Endothelial cell of umbilical vein (primary cell): Measurements from ENCODE around the gene OPCML. TPM values are rescaled to one million over a fixed set of nuclear protein-coding genes. Genes with fewer than 3 reads are reported as not detected.

ENCODE experiments used
- BruUV-seq: library from RNA; stranded (reverse); fragments of 400-500 nt; replicated peaks from 2 replicates; lab custom pipeline; 2021; lab: Mats Ljungman, UMichigan
- CTCF ChIA-PET: fragments of 300-600, 350-600 bp; sonication (Branson Sonifier 250); formaldehyde crosslinking; loops from one replicate; lab custom pipeline; 2021; ENCODE audit warnings: antibody characterized with exemption, inconsistent platforms; lab: Charles Lee
- POLR2A ChIA-PET: fragments of 300-600, 350-600 bp; sonication (Branson Sonifier 250); formaldehyde crosslinking; loops from one replicate; lab custom pipeline; 2021; ENCODE audit warnings: antibody characterized with exemption, inconsistent platforms; lab: Charles Lee
- DNase-seq: peaks from one replicate; pipeline ENCODE4 v3.0.0-alpha.2; 2011; ENCODE audit warnings: low read depth, low spot score
- FAIRE-seq: peaks from 2 replicates; lab custom pipeline; 2011; peaks lifted over from hg19 to GRCh38; lab: Jason Lieb, UNC
- H2AFZ ChIP-seq: 2 replicates; pipeline ENCODE4 v1.6.0; 2012; ENCODE audit warnings: low read depth, low read length, control low read depth, inconsistent platforms
- H3K27ac ChIP-seq: 2 replicates; pipeline ENCODE4 v1.5.1; 2011; ENCODE audit warnings: low read depth, mild to moderate bottlenecking, control low read depth, low read length, moderate library complexity; ENCODE audit not compliant: insufficient read depth
- H3K27me3 ChIP-seq, 2 experiments: 2 replicates each; pipeline versions ENCODE4 v1.6.0 to v1.6.1; 2011; ENCODE audit warnings: low read length in 2 of 2, mixed read lengths in 1 of 2; ENCODE audit not compliant: control insufficient read depth in 2 of 2, insufficient read depth in 2 of 2
- H3K36me3 ChIP-seq, 2 experiments: 2 replicates in 1 of 2; 3 replicates in 1 of 2; pipeline ENCODE4 v1.5.1; 2011; ENCODE audit warnings: low read length in 2 of 2, mild to moderate bottlenecking in 1 of 2, moderate library complexity in 1 of 2; ENCODE audit not compliant: control insufficient read depth in 2 of 2, insufficient read depth in 2 of 2; ENCODE audit errors: extremely low read depth in 1 of 2
- H3K4me1 ChIP-seq: 3 replicates; pipeline ENCODE4 v1.5.1; 2011; ENCODE audit warnings: mild to moderate bottlenecking, low read length; ENCODE audit not compliant: control insufficient read depth, insufficient read depth; ENCODE audit errors: extremely low read depth
- H3K4me2 ChIP-seq: 2 replicates; pipeline ENCODE4 v1.6.1; 2011; ENCODE audit warnings: low read length, control low read depth, mixed read lengths; ENCODE audit not compliant: insufficient read depth
- H3K4me3 ChIP-seq, 3 experiments: fragments of 200-600 bp in 1 of 3; sonication (generic), shearing (Covaris generic) in 1 of 3; replicated peaks in 1 of 3; 2 replicates each; pipeline ENCODE4 v1.5.1; 2011 to 2016; ENCODE audit warnings: control low read depth in 3 of 3, low read length in 3 of 3, mild to moderate bottlenecking in 2 of 3, inconsistent platforms in 1 of 3, low read depth in 1 of 3, moderate library complexity in 1 of 3; ENCODE audit not compliant: insufficient read depth in 1 of 3
- H3K79me2 ChIP-seq: 2 replicates; pipeline ENCODE4 v1.6.0; 2012; ENCODE audit warnings: low read length, inconsistent platforms; ENCODE audit not compliant: control insufficient read depth, insufficient read depth
- H3K9ac ChIP-seq: replicated peaks from 2 replicates; pipeline ENCODE3; 2011; ENCODE audit warnings: low read length, control low read depth; ENCODE audit not compliant: insufficient read depth; ENCODE audit errors: extremely low read depth
- H3K9me1 ChIP-seq: replicated peaks from 3 replicates; pipeline ENCODE4 v1.6.0; 2011; ENCODE audit warnings: mild to moderate bottlenecking, low read length; ENCODE audit not compliant: control insufficient read depth, insufficient read depth; ENCODE audit errors: extremely low read depth
- H3K9me3 ChIP-seq: replicated peaks from 2 replicates; pipeline ENCODE4 v1.5.1; 2012; ENCODE audit warnings: low read length, inconsistent platforms; ENCODE audit not compliant: control insufficient read depth, insufficient read depth
- H4K20me1 ChIP-seq: replicated peaks from 2 replicates; pipeline ENCODE3; 2011; ENCODE audit warnings: mild to moderate bottlenecking, low read length; ENCODE audit not compliant: control insufficient read depth, insufficient read depth; ENCODE audit errors: extremely low read depth
- EZH2 ChIP-seq: IDR thresholded peaks from 2 replicates; pipeline ENCODE4 v1.6.1; 2012; ENCODE audit warnings: borderline replicate concordance, low read depth, mild to moderate bottlenecking, moderate library complexity, low read length, inconsistent platforms; ENCODE audit not compliant: severe bottlenecking
- FOS ChIP-seq: IDR thresholded peaks from 2 replicates; pipeline ENCODE4 v1.6.1; 2011; ENCODE audit warnings: mild to moderate bottlenecking, low read length, moderate library complexity, borderline replicate concordance; ENCODE audit not compliant: insufficient read depth
- GATA2 ChIP-seq: IDR thresholded peaks from 2 replicates; pipeline ENCODE4 v1.7.0; 2011; ENCODE audit warnings: low read depth, mild to moderate bottlenecking, moderate library complexity, mixed read lengths, low read length; ENCODE audit not compliant: insufficient read length, insufficient read depth
- JUN ChIP-seq: IDR thresholded peaks from 2 replicates; pipeline ENCODE4 v1.6.1; 2011; ENCODE audit warnings: borderline replicate concordance, low read depth; ENCODE audit not compliant: insufficient read length, insufficient read depth
- MYC ChIP-seq: IDR thresholded peaks from one replicate; pipeline ENCODE4 v1.6.1; 2011; ENCODE audit warnings: mild to moderate bottlenecking, low read depth, low read length
- POLR2A ChIP-seq: IDR thresholded peaks from 2 replicates; pipeline ENCODE4 v1.6.1; 2012; ENCODE audit warnings: low read depth, mild to moderate bottlenecking, control low read depth, low read length
- POLR2AphosphoS5 ChIP-seq: IDR thresholded peaks from 2 replicates; pipeline ENCODE4 v1.6.1; 2012; ENCODE audit warnings: low read depth, mild to moderate bottlenecking, control low read depth, low read length, moderate library complexity; ENCODE audit not compliant: insufficient read depth
- dilution Hi-C: fragments of 300-500 bp; cut with MboI; formaldehyde crosslinking; loops from one replicate; pipeline ENCODE4 v1.15.0; 2019; ENCODE audit warnings: low sequenced_read_pairs; ENCODE audit not compliant: extremely low pct_ligation_motif_present
- intact Hi-C: fragments of 100-400 bp; cut with micrococcal nuclease; formaldehyde crosslinking; loops from one replicate; pipeline ENCODE4 v1.10.0; 2022
- polyA plus RNA-seq, 4 experiments: library from polyadenylated mRNA; depleted of rRNA in 3 of 4; stranded (reverse) in 3 of 4; unstranded in 1 of 4; fragments of >200 nt; gene quantifications; 2 replicates each; pipeline versions ENCODE4 v1.2.1 to v1.2.3, GENCODE V29; 2011 to 2012; ENCODE audit warnings: missing spikeins in 1 of 4
- total RNA-seq: library from RNA; stranded (reverse); gene quantifications from 2 replicates; pipeline ENCODE4 v1.2.3, GENCODE V29; 2021
- TF ChIP-seq, protein P1 (sequence below): IDR thresholded peaks from 2 replicates; pipeline ENCODE4 v1.6.1; 2011; ENCODE audit not compliant: insufficient read depth, insufficient read length
- TF ChIP-seq, protein P2 (sequence below), 2 donors: IDR thresholded peaks; 1 replicate in 1 of 2; 2 replicates in 1 of 2; pipeline ENCODE4 v1.5.1; 2011; ENCODE audit warnings: low read length in 2 of 2, mild to moderate bottlenecking in 2 of 2, moderate library complexity in 2 of 2, control low read depth in 1 of 2, inconsistent platforms in 1 of 2, low read depth in 1 of 2; ENCODE audit not compliant: insufficient read depth in 1 of 2; ENCODE audit errors: extremely low read depth in 1 of 2

OPCML gene
- total and polyA plus RNA-seq, 2 donors (not counting 3 experiments of a cell fraction or from before 2014, with no cell fraction given): not detected

DNA sequence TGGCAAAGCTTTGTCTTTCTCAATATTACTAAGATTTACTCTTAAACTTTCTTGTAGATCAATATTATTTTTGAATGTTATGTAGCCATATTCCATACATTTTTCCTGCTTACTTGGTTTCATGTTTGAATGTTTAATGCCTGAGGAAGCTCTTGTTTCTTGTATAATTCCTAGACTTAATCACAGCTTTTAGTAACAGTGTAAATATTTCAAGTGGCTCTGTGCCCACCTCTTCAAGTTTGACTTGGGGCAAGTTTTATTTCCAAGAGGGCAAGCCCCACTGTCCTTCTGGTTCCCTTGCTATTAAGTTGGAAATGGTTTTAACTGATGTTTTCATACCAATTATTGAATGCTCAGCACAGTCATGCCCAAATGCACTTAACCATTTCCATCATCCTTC lies 1004.1 kb downstream of the OPCML start:
- Histone ChIP-seq H3K4me2 (no peak overlapping the region), H3K9me1 (no peaks in the 10 kb centered on the region), H3K27me3 (no peaks in the 10 kb centered on the region), H3K9me3 (peaks cover 4% of the 10 kb centered on the region), H3K27ac (no peak overlapping the region), H3K79me2 (no peaks in the 10 kb centered on the region), H3K4me1 (no peaks in the 10 kb centered on the region), H4K20me1 (no peaks in the 10 kb centered on the region), H3K36me3 (no peaks in the 10 kb centered on the region), H2AFZ (no peak overlapping the region), H3K4me3 (no peak overlapping the region), H3K9ac (no peak overlapping the region)
- CTCF ChIA-PET: no interaction called here
- dilution Hi-C loops (no loop called here), intact Hi-C loops (no loop called here)
- DNase-seq (no peak), FAIRE-seq (no peak)
- no TSS peak for BruUV-seq
- TF ChIP-seq POLR2A: no peak
- TF ChIP-seq FOS: no peak
- TF ChIP-seq MYC: no peak
- no peak for TF ChIP-seq EZH2
- no peak for TF ChIP-seq JUN
- no peak for TF ChIP-seq GATA2
- TF ChIP-seq POLR2AphosphoS5: no peak
- TF ChIP-seq, protein P1, sequence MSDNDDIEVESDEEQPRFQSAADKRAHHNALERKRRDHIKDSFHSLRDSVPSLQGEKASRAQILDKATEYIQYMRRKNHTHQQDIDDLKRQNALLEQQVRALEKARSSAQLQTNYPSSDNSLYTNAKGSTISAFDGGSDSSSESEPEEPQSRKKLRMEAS: no peak
- TF ChIP-seq, protein P2, sequence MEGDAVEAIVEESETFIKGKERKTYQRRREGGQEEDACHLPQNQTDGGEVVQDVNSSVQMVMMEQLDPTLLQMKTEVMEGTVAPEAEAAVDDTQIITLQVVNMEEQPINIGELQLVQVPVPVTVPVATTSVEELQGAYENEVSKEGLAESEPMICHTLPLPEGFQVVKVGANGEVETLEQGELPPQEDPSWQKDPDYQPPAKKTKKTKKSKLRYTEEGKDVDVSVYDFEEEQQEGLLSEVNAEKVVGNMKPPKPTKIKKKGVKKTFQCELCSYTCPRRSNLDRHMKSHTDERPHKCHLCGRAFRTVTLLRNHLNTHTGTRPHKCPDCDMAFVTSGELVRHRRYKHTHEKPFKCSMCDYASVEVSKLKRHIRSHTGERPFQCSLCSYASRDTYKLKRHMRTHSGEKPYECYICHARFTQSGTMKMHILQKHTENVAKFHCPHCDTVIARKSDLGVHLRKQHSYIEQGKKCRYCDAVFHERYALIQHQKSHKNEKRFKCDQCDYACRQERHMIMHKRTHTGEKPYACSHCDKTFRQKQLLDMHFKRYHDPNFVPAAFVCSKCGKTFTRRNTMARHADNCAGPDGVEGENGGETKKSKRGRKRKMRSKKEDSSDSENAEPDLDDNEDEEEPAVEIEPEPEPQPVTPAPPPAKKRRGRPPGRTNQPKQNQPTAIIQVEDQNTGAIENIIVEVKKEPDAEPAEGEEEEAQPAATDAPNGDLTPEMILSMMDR (IDR thresholded peaks at IDR 0.05; ENCODE audit: extremely low read depth in 1 of 2, insufficient read depth in 1 of 2, low read depth in 1 of 2, low read length in 2 of 2): no peak
- POLR2A ChIA-PET: no interaction called here
